ENCODE results near the gene CAPZB.

Gene CAPZB

GRCh38 chr1:19453741-19454201, 31.6 kb downstream of the CAPZB start:
- no peak for TF ChIP-seq CTCF (IDR thresholded peaks at IDR 0.05; ENCODE audit: unreplicated experiment in 3 of 3)
- Mint-ChIP-seq H3K27me3 (ENCODE audit: low read depth) (no peaks in the 10 kb centered on the region), H3K9me3 (no peaks in the 10 kb centered on the region), H3K36me3 (ENCODE audit: low read depth) (no peaks in the 10 kb centered on the region), H3K4me3 (no peak overlapping the region), H3K4me1 (peaks cover 80% of the 10 kb centered on the region), H3K27ac (peak overlapping the region; percentile 42 to 76 (median 45))

GRCh38 chr1:19452221-19452663, 33.1 kb downstream of the CAPZB start:
- H3K4me1 Mint-ChIP-seq = peaks cover 82% of the 10 kb centered on the region
- H3K27me3 Mint-ChIP-seq (ENCODE audit: low read depth) = no peaks in the 10 kb centered on the region
- no peak overlapping the region for H3K4me3 Mint-ChIP-seq
- no peaks in the 10 kb centered on the region for H3K9me3 Mint-ChIP-seq
- H3K27ac Mint-ChIP-seq = peak overlapping the region in 1 of 3 experiments; percentile 39
- no peak for TF ChIP-seq CTCF (IDR thresholded peaks at IDR 0.05; ENCODE audit: unreplicated experiment in 3 of 3)
- H3K36me3 Mint-ChIP-seq (ENCODE audit: low read depth) = no peaks in the 10 kb centered on the region

- no peaks in the 10 kb centered on the region for H3K27me3 Mint-ChIP-seq (ENCODE audit: low read depth)
- H3K36me3 Mint-ChIP-seq (ENCODE audit: low read depth) = no peaks in the 10 kb centered on the region
- peak overlapping the region; percentile 9 to 60 (median 20) for H3K27ac Mint-ChIP-seq
- peaks cover 80% of the 10 kb centered on the region for H3K4me1 Mint-ChIP-seq
- H3K9me3 Mint-ChIP-seq = no peaks in the 10 kb centered on the region
- no peak overlapping the region for H3K4me3 Mint-ChIP-seq
- no peak for TF ChIP-seq CTCF (IDR thresholded peaks at IDR 0.05; ENCODE audit: unreplicated experiment in 3 of 3)
These were observed 34.4 kb downstream of the CAPZB start for GRCh38 chr1:19450811-19451515.

DNA sequence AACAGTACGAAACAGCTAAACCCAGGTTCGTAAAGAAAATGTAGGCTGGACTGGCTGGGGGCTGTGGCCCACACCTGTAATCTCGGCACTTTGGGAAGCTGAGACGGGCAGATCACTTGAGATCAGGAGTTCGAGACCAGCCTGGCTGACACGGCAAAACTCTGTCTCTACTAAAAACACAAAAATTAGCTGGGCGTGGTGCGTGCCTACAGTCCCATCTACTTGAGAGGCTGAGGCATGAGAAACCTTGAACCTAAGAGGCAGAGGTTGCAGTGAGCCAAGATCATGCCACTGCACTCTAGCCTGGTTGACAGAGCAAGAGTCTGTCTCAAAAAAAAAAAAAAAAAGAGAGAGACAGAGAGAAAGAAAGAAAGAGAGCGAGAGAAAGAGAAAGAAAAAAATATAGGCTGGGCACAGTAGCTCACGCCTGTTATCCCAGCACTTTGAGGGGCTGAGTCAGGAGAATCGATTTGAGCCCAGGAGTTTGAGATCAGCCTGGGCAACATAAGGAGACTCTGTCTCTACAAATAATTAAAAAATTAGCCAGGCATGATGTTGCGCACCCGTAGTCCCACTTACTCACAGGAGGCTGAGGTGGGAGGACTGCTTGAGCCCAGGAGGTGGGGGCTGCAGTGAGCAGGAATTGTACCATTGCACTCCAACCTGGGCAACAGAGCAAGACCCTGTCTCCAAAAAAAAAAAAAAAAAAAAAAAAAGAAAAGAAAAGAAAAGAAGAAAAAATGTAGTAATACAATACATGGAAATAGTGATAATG, 35.7 kb downstream of the CAPZB start:
- H3K4me3 Mint-ChIP-seq = no peak overlapping the region
- H3K36me3 Mint-ChIP-seq (ENCODE audit: low read depth) = no peaks in the 10 kb centered on the region
- TF ChIP-seq CTCF (IDR thresholded peaks at IDR 0.05; ENCODE audit: unreplicated experiment in 3 of 3) = no peak
- H3K9me3 Mint-ChIP-seq = no peaks in the 10 kb centered on the region
- peak overlapping the region in 2 of 3 experiments; percentile 78 to 84 for H3K27ac Mint-ChIP-seq
- H3K27me3 Mint-ChIP-seq (ENCODE audit: low read depth) = no peaks in the 10 kb centered on the region
- H3K4me1 Mint-ChIP-seq = peaks cover 79% of the 10 kb centered on the region

- no peaks in the 10 kb centered on the region for H3K27me3 Mint-ChIP-seq (ENCODE audit: low read depth)
- H3K27ac Mint-ChIP-seq = peak overlapping the region; percentile 66 to 84 (median 78)
- peaks cover 77% of the 10 kb centered on the region for H3K4me1 Mint-ChIP-seq
- H3K9me3 Mint-ChIP-seq = no peaks in the 10 kb centered on the region
- peak overlapping the region; percentile 50 to 62 (median 54) for H3K4me3 Mint-ChIP-seq
- no peaks in the 10 kb centered on the region for H3K36me3 Mint-ChIP-seq (ENCODE audit: low read depth)
- no peak for TF ChIP-seq CTCF (IDR thresholded peaks at IDR 0.05; ENCODE audit: unreplicated experiment in 3 of 3)
These were observed 36.6 kb downstream of the CAPZB start for GRCh38 chr1:19448491-19449439.
